ENCODE measurements around the gene ABCB8. TPM values are rescaled to one million over a fixed set of nuclear protein-coding genes. Genes with fewer than 3 reads are reported as not detected.

The ABCB8 gene
- total and polyA plus RNA-seq, 9 of the 15 experiments (the other 6 are each of a cell fraction or from before 2014, with no cell fraction given), result 7.6 to 106 (median 36.3) TPM

- no peak for TF ChIP-seq CHD7 (IDR thresholded peaks at IDR 0.05; ENCODE audit: low read depth, low read length)
- peak; percentile 17; the same call in 1 of the 2 replicates for TF ChIP-seq HSF4 (CRISPR knock-in tag; IDR thresholded peaks at IDR 0.05; ENCODE audit: borderline replicate concordance)
- no peak for TF ChIP-seq RBM34 (IDR thresholded peaks at IDR 0.05; ENCODE audit: borderline replicate concordance, insufficient read depth, low read length)
- TF ChIP-seq ZNF766 (CRISPR knock-in tag; conservative IDR thresholded peaks at IDR 0.05), result no peak
- TF ChIP-seq GATAD2A (IDR thresholded peaks at IDR 0.05), result no peak
- no peak for TF ChIP-seq SETDB1 (IDR thresholded peaks at IDR 0.05; ENCODE audit: low read length)
- no peak for TF ChIP-seq ZBTB1 (CRISPR knock-in tag; IDR thresholded peaks at IDR 0.05; ENCODE audit: borderline replicate concordance, low read depth)
- TF ChIP-seq PHF8 (IDR thresholded peaks at IDR 0.05; ENCODE audit: borderline replicate concordance, low read length), result 0 out of 2 replicates have a peak, but pooled peaks have one; percentile 15
- no peak for TF ChIP-seq FOXK2 (conservative IDR thresholded peaks at IDR 0.05 in 1 of 2, IDR thresholded peaks at IDR 0.05 in 1 of 2; ENCODE audit: low read depth in 2 of 2)
- TF ChIP-seq MAFF (IDR thresholded peaks at IDR 0.05; ENCODE audit: low read length), result peak; percentile 52; the same call in 1 of the 2 replicates
- TF ChIP-seq CBFA2T3 (IDR thresholded peaks at IDR 0.05), result peak; percentile 70
- peak; percentile 73 for TF ChIP-seq NFE2 (IDR thresholded peaks at IDR 0.05; ENCODE audit: low read depth)
- no peak for TF ChIP-seq ZNF143 (CRISPR knock-in tag; IDR thresholded peaks at IDR 0.05)
- TF ChIP-seq ZNF197 (CRISPR knock-in tag; IDR thresholded peaks at IDR 0.05; ENCODE audit: low read depth), result no peak
- TF ChIP-seq EWSR1 (IDR thresholded peaks at IDR 0.05; ENCODE audit: borderline replicate concordance, low read depth, partially characterized antibody), result no peak
- no peak for TF ChIP-seq ZNF740 (CRISPR knock-in tag; IDR thresholded peaks at IDR 0.05)
- TF ChIP-seq ZNF740 (tag; IDR thresholded peaks at IDR 0.05), result no peak
These were observed 2.2 kb upstream of the ABCB8 start (continued) for GRCh38 chr7:151025924-151026671.

Measured in K562 (cell line).